ENCODE measurements around the gene SPATA6L. TPM values are rescaled to one million over a fixed set of nuclear protein-coding genes. Genes with fewer than 3 reads are reported as not detected.

The SPATA6L gene
- total RNA-seq, 1 experiment from 2014 or later: 0.57 TPM

DNA sequence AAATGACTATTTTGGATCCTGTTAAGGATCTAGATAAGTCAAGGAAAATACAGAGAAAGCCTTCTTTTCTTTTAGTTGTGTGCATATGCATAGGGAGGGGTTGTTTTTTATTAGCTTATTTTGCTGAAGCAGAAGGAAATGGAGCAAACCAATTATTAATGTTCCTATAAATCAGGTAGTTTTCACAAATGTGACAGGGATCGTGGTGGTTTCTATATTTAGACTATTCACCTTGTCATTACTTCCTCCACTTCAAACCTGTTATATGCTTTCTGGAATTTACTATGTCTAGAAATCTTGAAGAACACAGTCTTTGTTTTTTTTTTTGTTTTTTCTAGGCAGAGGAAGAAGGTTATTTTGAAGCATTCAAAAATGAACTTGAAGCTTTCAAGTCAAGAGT lies 35.2 kb upstream of the SPATA6L start:
- H3K9me3 ChIP-seq (ENCODE audit: control insufficient read depth in 1 of 2, insufficient read depth in 1 of 2, low read depth in 1 of 2, low read length in 2 of 2): no peaks in the 10 kb centered on the region
- no peaks in the 10 kb centered on the region for H3K27me3 ChIP-seq (ENCODE audit: insufficient read depth, low read length)
- H3K9me2 ChIP-seq (ENCODE audit: insufficient read depth): no peaks in the 10 kb centered on the region
- POLR2A ChIA-PET: interaction anchor here (0.7 kb wide), 1 partner anchor 566 kb away, joined by 3 read pairs; no protein-coding TSS in a partner anchor
- H2AFZ ChIP-seq (ENCODE audit: low read depth, low read length, poor library complexity, severe bottlenecking): no peak overlapping the region
- RAD21 ChIA-PET (ENCODE audit: low non-redundant PET in 1 of 2, low total read pairs in 2 of 2, uncharacterized antibody in 2 of 2, unreplicated experiment in 2 of 2): no interaction called here
- no peak overlapping the region for H3K27ac ChIP-seq (ENCODE audit: low read depth, low read length)
- no peaks in the 10 kb centered on the region for H3K4me1 ChIP-seq (ENCODE audit: control insufficient read depth in 1 of 2, insufficient read depth in 2 of 2, low read length in 2 of 2)
- no peak overlapping the region for H3K4me2 ChIP-seq (ENCODE audit: low read length)
- H4K20me1 ChIP-seq (ENCODE audit: insufficient read depth): no peaks in the 10 kb centered on the region; the same call in 1 of the 2 replicates
- DNase-seq (ENCODE audit: low read depth, low spot score): no peak
- no peak overlapping the region for H3K9ac ChIP-seq (ENCODE audit: low read length)
- CTCF ChIA-PET: no interaction called here
- no peak for ATAC-seq
- BruUV-seq (replicated peaks): no TSS peak
- no peak overlapping the region for H3K4me3 ChIP-seq (replicated peaks in 1 of 2; ENCODE audit: low read depth in 1 of 2, low read length in 2 of 2)
- intact Hi-C loops (cut with micrococcal nuclease): no loop called here
- no peaks in the 10 kb centered on the region for H3K79me2 ChIP-seq (ENCODE audit: insufficient read depth, low read length)
- peaks cover 21 to 32% of the 10 kb centered on the region in 2 experiments for H3K36me3 ChIP-seq (ENCODE audit: control insufficient read depth in 1 of 2, insufficient read depth in 2 of 2, low read length in 2 of 2)
- TF ChIP-seq EZH2phosphoT487 (IDR thresholded peaks at IDR 0.05; ENCODE audit: borderline replicate concordance) (no peak), JUND (IDR thresholded peaks at IDR 0.05) (no peak), SIN3A (IDR thresholded peaks at IDR 0.05; ENCODE audit: low read depth) (no peak), TCF7L2 (IDR thresholded peaks at IDR 0.05; ENCODE audit: borderline replicate concordance, extremely low read depth, insufficient read depth, insufficient read length) (no peak), SRF (IDR thresholded peaks at IDR 0.05; ENCODE audit: low read depth) (no peak), SP1 (IDR thresholded peaks at IDR 0.05; ENCODE audit: low read depth) (no peak), ELF1 (IDR thresholded peaks at IDR 0.05; ENCODE audit: borderline replicate concordance, low read depth) (no peak), EGR1 (IDR thresholded peaks at IDR 0.05; ENCODE audit: low read depth) (no peak), ZFX (IDR thresholded peaks at IDR 0.05) (no peak)
- TF ChIP-seq, protein P1, sequence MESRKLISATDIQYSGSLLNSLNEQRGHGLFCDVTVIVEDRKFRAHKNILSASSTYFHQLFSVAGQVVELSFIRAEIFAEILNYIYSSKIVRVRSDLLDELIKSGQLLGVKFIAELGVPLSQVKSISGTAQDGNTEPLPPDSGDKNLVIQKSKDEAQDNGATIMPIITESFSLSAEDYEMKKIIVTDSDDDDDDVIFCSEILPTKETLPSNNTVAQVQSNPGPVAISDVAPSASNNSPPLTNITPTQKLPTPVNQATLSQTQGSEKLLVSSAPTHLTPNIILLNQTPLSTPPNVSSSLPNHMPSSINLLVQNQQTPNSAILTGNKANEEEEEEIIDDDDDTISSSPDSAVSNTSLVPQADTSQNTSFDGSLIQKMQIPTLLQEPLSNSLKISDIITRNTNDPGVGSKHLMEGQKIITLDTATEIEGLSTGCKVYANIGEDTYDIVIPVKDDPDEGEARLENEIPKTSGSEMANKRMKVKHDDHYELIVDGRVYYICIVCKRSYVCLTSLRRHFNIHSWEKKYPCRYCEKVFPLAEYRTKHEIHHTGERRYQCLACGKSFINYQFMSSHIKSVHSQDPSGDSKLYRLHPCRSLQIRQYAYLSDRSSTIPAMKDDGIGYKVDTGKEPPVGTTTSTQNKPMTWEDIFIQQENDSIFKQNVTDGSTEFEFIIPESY (IDR thresholded peaks at IDR 0.05; ENCODE audit: extremely low read depth, insufficient replicate concordance, low read length): no peak
- TF ChIP-seq, protein P2, sequence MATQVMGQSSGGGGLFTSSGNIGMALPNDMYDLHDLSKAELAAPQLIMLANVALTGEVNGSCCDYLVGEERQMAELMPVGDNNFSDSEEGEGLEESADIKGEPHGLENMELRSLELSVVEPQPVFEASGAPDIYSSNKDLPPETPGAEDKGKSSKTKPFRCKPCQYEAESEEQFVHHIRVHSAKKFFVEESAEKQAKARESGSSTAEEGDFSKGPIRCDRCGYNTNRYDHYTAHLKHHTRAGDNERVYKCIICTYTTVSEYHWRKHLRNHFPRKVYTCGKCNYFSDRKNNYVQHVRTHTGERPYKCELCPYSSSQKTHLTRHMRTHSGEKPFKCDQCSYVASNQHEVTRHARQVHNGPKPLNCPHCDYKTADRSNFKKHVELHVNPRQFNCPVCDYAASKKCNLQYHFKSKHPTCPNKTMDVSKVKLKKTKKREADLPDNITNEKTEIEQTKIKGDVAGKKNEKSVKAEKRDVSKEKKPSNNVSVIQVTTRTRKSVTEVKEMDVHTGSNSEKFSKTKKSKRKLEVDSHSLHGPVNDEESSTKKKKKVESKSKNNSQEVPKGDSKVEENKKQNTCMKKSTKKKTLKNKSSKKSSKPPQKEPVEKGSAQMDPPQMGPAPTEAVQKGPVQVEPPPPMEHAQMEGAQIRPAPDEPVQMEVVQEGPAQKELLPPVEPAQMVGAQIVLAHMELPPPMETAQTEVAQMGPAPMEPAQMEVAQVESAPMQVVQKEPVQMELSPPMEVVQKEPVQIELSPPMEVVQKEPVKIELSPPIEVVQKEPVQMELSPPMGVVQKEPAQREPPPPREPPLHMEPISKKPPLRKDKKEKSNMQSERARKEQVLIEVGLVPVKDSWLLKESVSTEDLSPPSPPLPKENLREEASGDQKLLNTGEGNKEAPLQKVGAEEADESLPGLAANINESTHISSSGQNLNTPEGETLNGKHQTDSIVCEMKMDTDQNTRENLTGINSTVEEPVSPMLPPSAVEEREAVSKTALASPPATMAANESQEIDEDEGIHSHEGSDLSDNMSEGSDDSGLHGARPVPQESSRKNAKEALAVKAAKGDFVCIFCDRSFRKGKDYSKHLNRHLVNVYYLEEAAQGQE (IDR thresholded peaks at IDR 0.05; ENCODE audit: low read depth): no peak

Measured in HCT116 (cell line).